ENCODE measurements around the gene MYH10. TPM values are rescaled to one million over a fixed set of nuclear protein-coding genes. Genes with fewer than 3 reads are reported as not detected.

Gene MYH10
- polyA plus RNA-seq, 1 donor from 2014 or later = 61.1 TPM

- no peaks in the 10 kb centered on the region for H3K36me3 ChIP-seq (ENCODE audit: insufficient read depth, low read length)
- TF ChIP-seq MXI1 (conservative IDR thresholded peaks at IDR 0.05; ENCODE audit: poor library complexity, severe bottlenecking) = no peak
- no peak for TF ChIP-seq SMC3 (conservative IDR thresholded peaks at IDR 0.05; ENCODE audit: poor library complexity)
- no peak for TF ChIP-seq EP300 (conservative IDR thresholded peaks at IDR 0.05; ENCODE audit: poor library complexity, severe bottlenecking)
- TF ChIP-seq TAF1 (IDR thresholded peaks at IDR 0.05; ENCODE audit: low read depth) = no peak
- TF ChIP-seq CTCF (IDR thresholded peaks at IDR 0.05; ENCODE audit: poor library complexity, severe bottlenecking) = no peak
- TF ChIP-seq, protein P1, sequence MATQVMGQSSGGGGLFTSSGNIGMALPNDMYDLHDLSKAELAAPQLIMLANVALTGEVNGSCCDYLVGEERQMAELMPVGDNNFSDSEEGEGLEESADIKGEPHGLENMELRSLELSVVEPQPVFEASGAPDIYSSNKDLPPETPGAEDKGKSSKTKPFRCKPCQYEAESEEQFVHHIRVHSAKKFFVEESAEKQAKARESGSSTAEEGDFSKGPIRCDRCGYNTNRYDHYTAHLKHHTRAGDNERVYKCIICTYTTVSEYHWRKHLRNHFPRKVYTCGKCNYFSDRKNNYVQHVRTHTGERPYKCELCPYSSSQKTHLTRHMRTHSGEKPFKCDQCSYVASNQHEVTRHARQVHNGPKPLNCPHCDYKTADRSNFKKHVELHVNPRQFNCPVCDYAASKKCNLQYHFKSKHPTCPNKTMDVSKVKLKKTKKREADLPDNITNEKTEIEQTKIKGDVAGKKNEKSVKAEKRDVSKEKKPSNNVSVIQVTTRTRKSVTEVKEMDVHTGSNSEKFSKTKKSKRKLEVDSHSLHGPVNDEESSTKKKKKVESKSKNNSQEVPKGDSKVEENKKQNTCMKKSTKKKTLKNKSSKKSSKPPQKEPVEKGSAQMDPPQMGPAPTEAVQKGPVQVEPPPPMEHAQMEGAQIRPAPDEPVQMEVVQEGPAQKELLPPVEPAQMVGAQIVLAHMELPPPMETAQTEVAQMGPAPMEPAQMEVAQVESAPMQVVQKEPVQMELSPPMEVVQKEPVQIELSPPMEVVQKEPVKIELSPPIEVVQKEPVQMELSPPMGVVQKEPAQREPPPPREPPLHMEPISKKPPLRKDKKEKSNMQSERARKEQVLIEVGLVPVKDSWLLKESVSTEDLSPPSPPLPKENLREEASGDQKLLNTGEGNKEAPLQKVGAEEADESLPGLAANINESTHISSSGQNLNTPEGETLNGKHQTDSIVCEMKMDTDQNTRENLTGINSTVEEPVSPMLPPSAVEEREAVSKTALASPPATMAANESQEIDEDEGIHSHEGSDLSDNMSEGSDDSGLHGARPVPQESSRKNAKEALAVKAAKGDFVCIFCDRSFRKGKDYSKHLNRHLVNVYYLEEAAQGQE (IDR thresholded peaks at IDR 0.05; ENCODE audit: borderline replicate concordance) = no peak
- no peak for TF ChIP-seq RAD21 (conservative IDR thresholded peaks at IDR 0.05)
- no peak for TF ChIP-seq EZH2 (IDR thresholded peaks at IDR 0.05; ENCODE audit: borderline replicate concordance, insufficient read depth, low read length, poor library complexity, severe bottlenecking)
- TF ChIP-seq POLR2AphosphoS5 (IDR thresholded peaks at IDR 0.05) = no peak
- no peak overlapping the region for H3K4me3 ChIP-seq (ENCODE audit: low read length)
- H3K9me2 ChIP-seq (ENCODE audit: insufficient read depth, low read length) = no peaks in the 10 kb centered on the region
- H3K9me3 ChIP-seq (ENCODE audit: low read length) = no peaks in the 10 kb centered on the region
- no peaks in the 10 kb centered on the region for H3F3A ChIP-seq (ENCODE audit: insufficient read depth, low read length, poor library complexity, severe bottlenecking)
- H3K27me3 ChIP-seq (ENCODE audit: insufficient read depth, low read depth, low read length) = no peaks in the 10 kb centered on the region
- no peak overlapping the region for H2AFZ ChIP-seq (ENCODE audit: low read depth, low read length)
- no peak overlapping the region for H3K9ac ChIP-seq (ENCODE audit: low read length)
- no peak overlapping the region for H3K27ac ChIP-seq (ENCODE audit: low read length)
- no peaks in the 10 kb centered on the region for H4K20me1 ChIP-seq (ENCODE audit: insufficient read depth)
- no peak overlapping the region for H3K4me2 ChIP-seq (ENCODE audit: low read length)
- no peaks in the 10 kb centered on the region for H3K79me2 ChIP-seq (replicated peaks; ENCODE audit: insufficient read depth, low read length)
Measured at GRCh38 chr17:8675306-8675705, 44.8 kb upstream of the MYH10 start.

GRCh38 chr17:8674344-8675305, 44.1 kb upstream of the MYH10 start:
- no peaks in the 10 kb centered on the region for H3K79me2 ChIP-seq (replicated peaks; ENCODE audit: insufficient read depth, low read length)
- no peak overlapping the region for H3K27ac ChIP-seq (ENCODE audit: low read length)
- no peak overlapping the region for H2AFZ ChIP-seq (ENCODE audit: low read depth, low read length)
- H3K4me3 ChIP-seq (ENCODE audit: low read length) = no peak overlapping the region
- no peaks in the 10 kb centered on the region for H3K9me3 ChIP-seq (ENCODE audit: low read length)
- no peaks in the 10 kb centered on the region for H3F3A ChIP-seq (ENCODE audit: insufficient read depth, low read length, poor library complexity, severe bottlenecking)
- no peaks in the 10 kb centered on the region for H3K9me2 ChIP-seq (ENCODE audit: insufficient read depth, low read length)
- no peak overlapping the region for H3K9ac ChIP-seq (ENCODE audit: low read length)
- H3K27me3 ChIP-seq (ENCODE audit: insufficient read depth, low read depth, low read length) = no peaks in the 10 kb centered on the region
- H3K36me3 ChIP-seq (ENCODE audit: insufficient read depth, low read length) = no peaks in the 10 kb centered on the region
- H3K4me2 ChIP-seq (ENCODE audit: low read length) = no peak overlapping the region
- no peak for TF ChIP-seq TAF1 (IDR thresholded peaks at IDR 0.05; ENCODE audit: low read depth)
- TF ChIP-seq MXI1 (conservative IDR thresholded peaks at IDR 0.05; ENCODE audit: poor library complexity, severe bottlenecking) = no peak
- TF ChIP-seq EP300 (conservative IDR thresholded peaks at IDR 0.05; ENCODE audit: poor library complexity, severe bottlenecking) = no peak
- no peak for TF ChIP-seq RAD21 (conservative IDR thresholded peaks at IDR 0.05)
- TF ChIP-seq, protein P1 (IDR thresholded peaks at IDR 0.05; ENCODE audit: borderline replicate concordance) = no peak
- no peak for TF ChIP-seq CTCF (IDR thresholded peaks at IDR 0.05; ENCODE audit: poor library complexity, severe bottlenecking)
- no peak for TF ChIP-seq EZH2 (IDR thresholded peaks at IDR 0.05; ENCODE audit: borderline replicate concordance, insufficient read depth, low read length, poor library complexity, severe bottlenecking)
- TF ChIP-seq POLR2AphosphoS5 (IDR thresholded peaks at IDR 0.05) = no peak
- TF ChIP-seq SMC3 (conservative IDR thresholded peaks at IDR 0.05; ENCODE audit: poor library complexity) = no peak
- H4K20me1 ChIP-seq (ENCODE audit: insufficient read depth) = no peaks in the 10 kb centered on the region

Data from neural cell (in vitro differentiated cells).